Muscle layer of colon (tissue), 2 donors: Measurements from ENCODE around the gene ATP6V0C.
A peak's percentile ranks its signal among the peaks of the same experiment; 100 is the strongest.

ENCODE experiments used
- H3K27ac ChIP-seq: one replicate; pipeline ENCODE4 v1.7.0; 2013; ENCODE audit warnings: low read depth, mild to moderate bottlenecking, low read length, moderate library complexity
- H3K27me3 ChIP-seq, 2 donors: one replicate each; pipeline ENCODE4 v1.7.0; 2013; ENCODE audit warnings: low read length in 2 of 2, mild to moderate bottlenecking in 2 of 2; ENCODE audit not compliant: insufficient read depth in 2 of 2, control insufficient read depth in 1 of 2
- H3K36me3 ChIP-seq: one replicate; pipeline ENCODE4 v1.7.0; 2013; ENCODE audit warnings: mild to moderate bottlenecking, low read length; ENCODE audit not compliant: insufficient read depth
- H3K4me1 ChIP-seq: one replicate; pipeline ENCODE4 v1.7.0; 2013; ENCODE audit warnings: mild to moderate bottlenecking, low read length; ENCODE audit not compliant: insufficient read depth
- H3K4me3 ChIP-seq, 2 donors: one replicate each; pipeline ENCODE4 v1.7.0; 2013; ENCODE audit warnings: low read length in 2 of 2, low read depth in 1 of 2, mild to moderate bottlenecking in 1 of 2, moderate library complexity in 1 of 2
- H3K9ac ChIP-seq: one replicate; pipeline ENCODE4 v1.7.0; 2013; ENCODE audit warnings: low read length
- H3K9me3 ChIP-seq: one replicate; pipeline ENCODE4 v1.7.0; 2013; ENCODE audit warnings: mild to moderate bottlenecking, low read length
- donor health status: abdominal sarcoma.
- donor health status: Adenocarcinoma of cecum.

The ATP6V0C gene

DNA sequence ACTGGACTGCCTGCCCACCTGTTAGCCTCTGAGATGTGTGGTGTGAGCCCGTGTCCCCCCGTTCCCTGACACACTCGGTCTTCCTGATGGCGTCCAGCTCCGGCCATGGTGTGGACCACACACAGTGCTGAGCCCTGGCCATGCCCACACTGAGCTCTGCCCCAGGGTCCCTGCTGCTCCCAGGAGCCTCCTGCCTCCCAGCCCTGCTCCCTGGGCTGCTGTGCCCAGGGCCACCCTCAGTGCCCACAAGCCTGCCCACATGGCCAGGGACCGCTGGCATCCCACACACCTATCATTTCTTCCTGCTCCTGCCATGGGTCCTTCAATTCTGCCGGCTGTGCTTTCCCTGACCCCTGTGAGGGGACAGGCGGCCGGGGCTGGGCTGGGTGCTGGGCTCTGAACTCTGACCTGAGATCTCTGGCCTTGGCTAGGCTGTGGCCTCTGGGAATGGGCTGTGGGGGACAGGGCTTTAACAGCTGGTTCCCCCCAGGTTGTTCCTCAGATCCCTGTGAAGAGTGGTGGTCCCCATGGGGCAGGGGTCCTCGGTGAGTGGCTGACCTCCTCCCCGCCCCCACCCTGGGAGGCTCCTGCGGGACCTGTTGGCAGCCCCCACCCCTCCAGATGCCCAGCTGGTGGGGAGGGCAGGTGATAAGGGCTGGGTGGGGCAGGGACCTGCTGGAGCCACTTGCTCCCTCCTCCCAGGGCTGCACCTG lies 13.5 kb downstream of the ATP6V0C start:
- H3K36me3 ChIP-seq = peaks cover 38% of the 10 kb centered on the region
- no peaks in the 10 kb centered on the region for H3K9me3 ChIP-seq
- no peak overlapping the region for H3K4me3 ChIP-seq
- peaks cover 5% of the 10 kb centered on the region for H3K4me1 ChIP-seq
- H3K27me3 ChIP-seq = no peaks in the 10 kb centered on the region
- no peak overlapping the region for H3K9ac ChIP-seq
- H3K27ac ChIP-seq = no peak overlapping the region

GRCh38 chr16:2527784-2528100 lies 14.0 kb downstream of the ATP6V0C start:
- Histone ChIP-seq H3K9ac (no peak overlapping the region), H3K9me3 (no peaks in the 10 kb centered on the region), H3K4me3 (no peak overlapping the region), H3K27ac (no peak overlapping the region), H3K36me3 (peaks cover 38% of the 10 kb centered on the region), H3K4me1 (peaks cover 5% of the 10 kb centered on the region), H3K27me3 (no peaks in the 10 kb centered on the region)

DNA sequence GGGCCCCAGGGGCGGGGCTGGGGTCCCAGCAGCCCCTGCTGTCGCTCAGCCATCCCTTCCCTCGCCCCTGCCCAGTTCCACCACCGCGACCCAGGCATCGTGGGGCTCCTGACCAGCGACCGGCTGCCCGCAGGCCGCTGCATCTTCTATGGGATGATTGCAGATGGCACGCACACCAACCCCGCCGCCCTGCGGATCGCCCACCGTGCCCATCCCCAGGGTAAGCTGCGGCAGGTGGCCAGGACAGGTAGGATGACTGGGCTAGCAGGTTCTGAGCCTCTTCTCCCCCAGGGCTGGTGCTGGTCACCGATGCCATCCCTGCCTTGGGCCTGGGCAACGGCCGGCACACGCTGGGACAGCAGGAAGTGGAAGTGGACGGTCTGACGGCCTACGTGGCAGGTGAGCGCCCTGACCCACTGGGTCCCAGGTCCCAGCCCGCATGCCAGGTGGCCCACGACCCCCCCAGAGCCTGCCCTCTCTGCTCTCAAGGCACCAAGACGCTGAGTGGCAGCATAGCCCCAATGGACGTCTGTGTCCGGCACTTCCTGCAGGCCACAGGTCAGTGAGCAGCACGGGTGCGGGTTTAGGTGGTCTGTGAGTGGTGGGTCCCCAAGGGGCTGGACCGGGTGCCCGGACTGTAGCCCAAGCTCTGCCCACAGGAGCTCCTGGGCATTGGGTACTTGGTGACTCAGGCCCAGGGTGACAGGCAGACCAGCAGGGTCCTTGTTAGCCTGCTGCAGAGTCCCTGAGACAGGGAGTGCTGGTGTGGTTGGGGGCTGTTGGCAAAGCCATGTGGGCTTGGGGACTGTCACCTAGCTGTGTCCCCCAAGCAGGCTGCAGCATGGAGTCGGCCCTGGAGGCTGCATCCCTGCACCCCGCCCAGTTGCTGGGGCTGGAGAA lies 14.7 kb downstream of the ATP6V0C start:
- Histone ChIP-seq H3K9me3 (no peaks in the 10 kb centered on the region), H3K36me3 (peaks cover 33% of the 10 kb centered on the region), H3K4me3 (no peak overlapping the region), H3K9ac (no peak overlapping the region), H3K4me1 (peaks cover 5% of the 10 kb centered on the region), H3K27me3 (no peaks in the 10 kb centered on the region), H3K27ac (no peak overlapping the region)

GRCh38 chr16:2529061-2529931 lies 15.5 kb downstream of the ATP6V0C start:
- H3K4me1 ChIP-seq = peaks cover 5% of the 10 kb centered on the region
- no peak overlapping the region for H3K27ac ChIP-seq
- no peak overlapping the region for H3K4me3 ChIP-seq
- H3K9ac ChIP-seq = no peak overlapping the region
- no peaks in the 10 kb centered on the region for H3K9me3 ChIP-seq
- H3K27me3 ChIP-seq = no peaks in the 10 kb centered on the region
- H3K36me3 ChIP-seq = peaks cover 26% of the 10 kb centered on the region

GRCh38 chr16:2529961-2530628 lies 16.3 kb downstream of the ATP6V0C start:
- Histone ChIP-seq H3K27ac (no peak overlapping the region), H3K9ac (no peak overlapping the region), H3K36me3 (peaks cover 20% of the 10 kb centered on the region)

DNA sequence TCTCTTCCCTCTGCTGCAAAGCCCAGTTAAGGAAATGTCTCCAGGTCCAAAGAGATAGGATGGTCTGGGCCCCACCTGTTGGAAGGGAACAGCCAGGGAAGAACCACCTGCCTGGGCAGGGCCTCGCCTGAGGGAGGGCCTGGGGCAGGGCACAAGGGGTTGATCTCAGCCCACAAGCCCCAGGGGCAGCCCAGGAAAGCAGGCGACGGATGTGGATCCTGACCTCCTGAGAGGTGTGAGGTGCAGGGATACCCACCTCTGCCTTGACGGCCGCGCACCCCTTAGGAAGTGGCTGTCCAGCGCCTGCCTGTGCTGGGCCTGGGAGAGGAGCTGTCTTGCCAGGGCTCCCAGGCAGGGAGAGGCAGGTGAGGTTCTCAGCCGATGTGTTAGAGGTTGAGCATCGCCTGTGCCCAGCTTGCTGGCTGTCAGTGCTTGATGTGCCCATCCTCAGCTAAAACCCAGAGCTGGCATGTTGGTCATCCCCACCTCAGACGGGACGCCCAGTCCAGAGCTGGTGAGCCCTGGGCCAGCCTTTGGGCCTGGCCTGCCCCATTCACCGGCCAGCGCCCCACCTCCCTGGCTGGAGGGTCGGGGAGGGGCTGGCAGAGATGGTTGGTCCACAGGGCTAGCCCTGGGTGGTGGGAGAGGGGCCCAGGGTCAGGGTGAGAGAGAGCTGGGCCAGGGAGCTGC lies 17.0 kb downstream of the ATP6V0C start:
- Histone ChIP-seq H3K4me3 (peak overlapping the region in 1 of 2 donors; percentile 59), H3K9ac (no peak overlapping the region)

More at GRCh38 chr16:2529961-2530628, 16.3 kb downstream of the ATP6V0C start:
- H3K4me3 ChIP-seq = no peak overlapping the region
- H3K4me1 ChIP-seq = peaks cover 5% of the 10 kb centered on the region
- H3K9me3 ChIP-seq = no peaks in the 10 kb centered on the region
- H3K27me3 ChIP-seq = no peaks in the 10 kb centered on the region

DNA sequence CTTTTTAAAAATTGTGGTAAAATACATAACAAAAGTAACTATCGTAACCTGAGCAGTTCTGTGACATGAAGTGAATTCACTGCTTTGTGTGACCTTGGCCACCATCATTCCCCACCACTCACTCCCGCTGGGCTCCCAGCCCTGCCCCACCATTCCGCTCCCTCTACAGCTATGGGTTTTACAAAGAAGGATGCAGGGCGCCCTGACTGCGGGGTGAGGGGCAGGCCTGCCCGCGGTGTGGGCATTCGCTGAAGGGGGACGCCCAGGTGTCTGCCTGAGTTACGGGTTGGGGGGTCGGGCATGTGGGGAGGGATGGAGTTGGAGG lies 17.6 kb downstream of the ATP6V0C start, which contains the start of gene CEMP1:
Gene CEMP1, minus strand, starts transcription at position 38 of the 325 bp plus-strand sequence. CDS start 335 bp downstream, outside the sequence.
- Histone ChIP-seq H3K4me1 (peaks cover 5% of the 10 kb centered on the region), H3K27me3 (no peaks in the 10 kb centered on the region), H3K9me3 (no peaks in the 10 kb centered on the region), H3K9ac (peak within 1 kb of the TSS; percentile 96), H3K4me3 (peak within 1 kb of the TSS; percentile 63 to 87), H3K36me3 (peaks cover 16% of the 10 kb centered on the region), H3K27ac (peak within 1 kb of the TSS; percentile 81)

More for the DNA sequence above, 17.0 kb downstream of the ATP6V0C start:
- H3K4me1 ChIP-seq = peaks cover 5% of the 10 kb centered on the region
- peaks cover 20% of the 10 kb centered on the region for H3K36me3 ChIP-seq
- H3K27ac ChIP-seq = peak overlapping the region; percentile 65
- H3K9me3 ChIP-seq = no peaks in the 10 kb centered on the region
- no peaks in the 10 kb centered on the region for H3K27me3 ChIP-seq

GRCh38 chr16:2531696-2532493 lies 18.1 kb downstream of the ATP6V0C start:
- Histone ChIP-seq H3K36me3 (peaks cover 16% of the 10 kb centered on the region), H3K4me3 (peak overlapping the region; percentile 63 to 87), H3K27ac (peak overlapping the region; percentile 81), H3K9ac (peak overlapping the region; percentile 96), H3K27me3 (no peaks in the 10 kb centered on the region), H3K9me3 (no peaks in the 10 kb centered on the region), H3K4me1 (peaks cover 6% of the 10 kb centered on the region)

DNA sequence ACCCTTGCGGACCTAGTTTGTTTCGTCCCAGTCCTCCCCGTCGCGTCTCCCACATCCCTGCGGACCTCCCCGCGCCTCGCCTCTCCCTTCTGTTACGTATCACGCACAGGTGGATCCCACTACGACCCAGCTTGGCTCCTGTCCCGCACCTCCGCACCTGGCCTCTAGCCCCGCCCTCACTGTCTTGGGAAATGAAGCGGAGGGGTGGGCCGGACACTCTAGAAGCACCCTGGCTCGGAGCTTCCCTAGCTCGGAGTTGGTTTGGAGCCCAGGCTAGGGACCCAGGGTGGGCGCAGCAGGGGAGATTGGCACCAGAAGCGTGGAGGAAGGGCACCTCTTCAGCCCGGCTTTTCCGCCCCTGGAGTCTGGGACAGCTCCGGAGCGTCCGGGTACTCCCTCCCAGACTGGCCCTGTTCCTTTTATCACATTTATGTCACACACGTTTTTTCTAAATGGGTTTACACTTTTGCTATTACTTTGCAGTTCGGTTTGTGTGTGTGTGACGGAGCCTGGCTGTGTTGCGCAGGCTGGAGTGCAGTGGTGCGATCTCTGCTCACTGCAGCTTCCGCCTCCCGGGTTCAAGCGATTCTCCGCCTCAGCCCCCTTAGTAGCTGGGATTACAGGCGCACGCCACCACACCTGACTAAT lies 18.9 kb downstream of the ATP6V0C start:
- H3K4me3 ChIP-seq = peak overlapping the region; percentile 63 to 87
- H3K36me3 ChIP-seq = peaks cover 16% of the 10 kb centered on the region
- peak overlapping the region; percentile 96 for H3K9ac ChIP-seq
- H3K4me1 ChIP-seq = peaks cover 9% of the 10 kb centered on the region
- H3K27ac ChIP-seq = peak overlapping the region; percentile 81
- H3K9me3 ChIP-seq = no peaks in the 10 kb centered on the region
- H3K27me3 ChIP-seq = no peaks in the 10 kb centered on the region
